Measurements from ENCODE around the gene FBXL4.

GRCh38 chr6:98941319-98941718 lies 6.4 kb downstream of the FBXL4 start:
- TF ChIP-seq POLR2AphosphoS5 (IDR thresholded peaks at IDR 0.05; ENCODE audit: low read depth) = no peak
- TF ChIP-seq, protein P1, sequence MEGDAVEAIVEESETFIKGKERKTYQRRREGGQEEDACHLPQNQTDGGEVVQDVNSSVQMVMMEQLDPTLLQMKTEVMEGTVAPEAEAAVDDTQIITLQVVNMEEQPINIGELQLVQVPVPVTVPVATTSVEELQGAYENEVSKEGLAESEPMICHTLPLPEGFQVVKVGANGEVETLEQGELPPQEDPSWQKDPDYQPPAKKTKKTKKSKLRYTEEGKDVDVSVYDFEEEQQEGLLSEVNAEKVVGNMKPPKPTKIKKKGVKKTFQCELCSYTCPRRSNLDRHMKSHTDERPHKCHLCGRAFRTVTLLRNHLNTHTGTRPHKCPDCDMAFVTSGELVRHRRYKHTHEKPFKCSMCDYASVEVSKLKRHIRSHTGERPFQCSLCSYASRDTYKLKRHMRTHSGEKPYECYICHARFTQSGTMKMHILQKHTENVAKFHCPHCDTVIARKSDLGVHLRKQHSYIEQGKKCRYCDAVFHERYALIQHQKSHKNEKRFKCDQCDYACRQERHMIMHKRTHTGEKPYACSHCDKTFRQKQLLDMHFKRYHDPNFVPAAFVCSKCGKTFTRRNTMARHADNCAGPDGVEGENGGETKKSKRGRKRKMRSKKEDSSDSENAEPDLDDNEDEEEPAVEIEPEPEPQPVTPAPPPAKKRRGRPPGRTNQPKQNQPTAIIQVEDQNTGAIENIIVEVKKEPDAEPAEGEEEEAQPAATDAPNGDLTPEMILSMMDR (IDR thresholded peaks at IDR 0.05; ENCODE audit: insufficient read depth, low read length) = no peak
- TF ChIP-seq REST (IDR thresholded peaks at IDR 0.05; ENCODE audit: insufficient replicate concordance, low read depth) = no peak

Measured in HL-60 (cell line).